GM21515 (cell line): ENCODE results near the gene ADARB2.

Experiments
- ATAC-seq: cut with Tn5 transposase; IDR thresholded peaks from one replicate; pipeline ENCODE4 v1.9.1; 2021; ENCODE audit not compliant: unreplicated experiment

The ADARB2 gene

GRCh38 chr10:1573981-1574380 is 163.3 kb downstream of the ADARB2 start:
- no peak for ATAC-seq

- ATAC-seq: no peak
Measured at GRCh38 chr10:1573334-1573969, 163.9 kb downstream of the ADARB2 start.

DNA sequence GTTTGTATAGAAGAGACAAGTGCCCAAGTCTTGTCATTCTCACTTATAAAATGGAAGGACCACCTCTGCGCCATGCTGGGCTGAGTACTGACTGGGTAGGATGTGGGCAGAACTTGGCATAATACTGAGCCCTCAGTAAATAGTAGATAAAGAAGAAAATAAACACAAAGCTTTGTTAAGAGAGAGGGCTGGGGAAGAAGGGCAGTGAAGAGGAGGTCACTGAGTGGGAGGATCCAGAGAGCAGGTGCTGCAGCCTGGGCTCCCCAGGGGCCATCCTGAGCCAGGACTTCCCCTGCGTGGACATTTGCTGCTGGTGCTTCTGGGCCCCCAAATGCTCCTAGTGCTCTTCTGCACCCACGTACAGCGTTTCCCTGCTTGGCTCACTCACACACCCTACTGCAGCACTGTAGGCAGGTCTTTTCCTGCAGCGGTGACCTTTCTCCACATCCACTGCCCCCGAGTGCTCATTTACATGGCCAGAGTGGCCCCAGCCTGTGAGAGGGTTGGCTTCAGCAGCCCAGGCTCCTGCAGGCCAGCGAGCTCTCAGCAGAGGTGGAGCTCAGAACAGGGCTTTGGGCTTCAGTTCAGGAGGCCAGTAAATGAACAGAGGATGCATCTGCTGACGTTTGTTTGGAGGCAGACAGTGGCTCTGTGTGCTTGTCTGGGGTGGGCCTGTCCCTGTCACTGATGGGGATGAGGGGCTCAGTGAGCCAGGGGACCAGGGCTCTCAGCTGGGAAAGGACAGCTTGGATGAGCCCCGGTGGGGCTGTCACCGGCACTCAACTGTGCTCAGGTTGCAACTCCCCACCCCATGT is 164.6 kb downstream of the ADARB2 start:
- no peak for ATAC-seq

DNA sequence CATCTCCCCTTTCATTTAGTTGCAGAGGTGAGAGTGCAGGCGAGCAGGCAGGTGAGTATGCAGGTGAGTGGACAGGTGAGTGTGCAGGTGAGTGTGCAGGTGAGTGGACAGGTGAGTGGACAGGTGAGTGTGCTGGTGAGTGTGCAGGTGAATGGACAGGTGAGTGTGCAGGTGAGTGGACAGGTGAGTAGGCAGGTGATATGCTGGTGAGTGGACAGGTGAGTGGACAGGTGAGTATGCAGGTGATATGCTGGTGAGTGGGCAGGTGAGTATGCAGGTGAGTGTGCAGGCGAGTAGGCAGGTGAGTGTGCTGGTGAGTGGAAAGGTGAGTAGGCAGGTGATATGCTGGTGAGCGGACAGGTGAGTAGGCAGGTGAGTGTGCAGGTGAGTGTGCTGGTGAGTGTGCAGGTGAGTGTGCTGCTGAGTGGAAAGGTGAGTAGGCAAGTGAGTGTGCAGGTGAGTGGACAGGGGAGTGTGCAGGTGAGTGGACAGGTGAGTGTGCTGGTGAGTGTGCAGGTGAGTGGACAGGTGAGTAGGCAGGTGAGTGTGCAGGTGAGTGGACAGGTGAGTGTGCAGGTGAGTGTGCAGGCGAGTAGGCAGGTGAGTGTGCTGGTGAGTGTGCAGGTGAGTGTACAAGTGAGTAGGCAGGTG is 165.6 kb downstream of the ADARB2 start:
- no peak for ATAC-seq

- ATAC-seq: no peak
Measured at GRCh38 chr10:1570416-1571051, 166.8 kb downstream of the ADARB2 start.

- ATAC-seq: no peak
Measured at GRCh38 chr10:1569208-1569607, 168.1 kb downstream of the ADARB2 start.

- no peak for ATAC-seq
Measured at GRCh38 chr10:1567742-1568495, 169.4 kb downstream of the ADARB2 start.

DNA sequence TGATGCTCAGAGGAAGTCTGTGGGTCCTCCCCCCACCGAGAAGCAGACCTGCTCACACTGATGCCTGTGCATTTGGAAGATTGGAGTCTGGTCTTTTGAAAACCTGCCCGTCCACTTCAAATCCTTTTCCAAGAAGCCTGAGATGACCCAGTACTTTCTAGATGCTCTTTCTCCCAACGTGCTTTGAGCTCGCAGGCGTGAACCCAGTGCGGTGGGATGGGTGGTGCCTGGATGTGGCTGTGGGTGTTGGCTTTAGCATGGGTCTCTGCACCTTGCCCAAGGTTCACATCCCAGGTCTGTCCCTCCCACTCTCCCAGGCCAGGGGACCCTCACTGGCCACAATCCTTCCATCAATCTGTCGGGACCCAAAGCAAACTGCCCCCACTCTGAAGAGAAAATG is 170.2 kb downstream of the ADARB2 start:
- ATAC-seq: no peak

DNA sequence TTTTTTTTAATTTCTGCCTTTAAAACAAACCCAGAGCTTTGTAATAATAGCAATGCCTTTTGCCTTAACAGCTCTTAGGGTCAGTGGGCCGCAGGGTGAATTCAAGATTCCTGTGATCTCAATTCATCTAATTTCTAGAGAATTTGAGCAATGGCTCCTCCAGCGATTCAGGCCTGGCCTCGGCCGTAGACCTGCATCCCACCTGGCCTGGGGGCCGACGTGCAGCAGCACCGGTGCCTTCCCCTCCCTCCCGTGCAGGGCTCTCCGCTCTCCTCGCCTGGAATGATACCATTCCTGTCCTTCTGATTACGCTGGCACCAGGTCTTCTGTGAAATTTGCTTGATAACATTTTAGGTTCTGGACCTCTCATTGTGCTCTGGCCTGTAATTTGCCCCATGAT is 172.5 kb downstream of the ADARB2 start:
- ATAC-seq: no peak

DNA sequence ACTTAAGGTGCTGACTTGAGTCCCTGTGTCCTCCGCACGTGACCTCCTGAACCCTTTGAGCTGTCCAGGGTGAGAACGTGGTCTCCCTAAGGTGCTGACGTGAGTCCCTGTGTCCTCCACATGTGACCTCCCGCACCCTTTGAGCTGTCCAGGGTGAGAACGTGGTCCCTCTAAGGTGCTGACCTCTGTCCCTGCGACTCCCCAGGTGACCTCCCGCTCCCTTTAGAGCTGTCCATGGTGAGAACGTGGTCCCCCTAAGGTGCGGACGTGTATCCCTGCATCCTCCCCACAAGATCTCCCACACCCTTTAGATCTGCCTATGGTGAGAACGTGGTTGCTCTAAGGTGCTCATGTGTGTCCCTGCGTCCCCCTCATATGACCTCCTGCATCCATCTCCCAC is 174.3 kb downstream of the ADARB2 start:
- no peak for ATAC-seq

DNA sequence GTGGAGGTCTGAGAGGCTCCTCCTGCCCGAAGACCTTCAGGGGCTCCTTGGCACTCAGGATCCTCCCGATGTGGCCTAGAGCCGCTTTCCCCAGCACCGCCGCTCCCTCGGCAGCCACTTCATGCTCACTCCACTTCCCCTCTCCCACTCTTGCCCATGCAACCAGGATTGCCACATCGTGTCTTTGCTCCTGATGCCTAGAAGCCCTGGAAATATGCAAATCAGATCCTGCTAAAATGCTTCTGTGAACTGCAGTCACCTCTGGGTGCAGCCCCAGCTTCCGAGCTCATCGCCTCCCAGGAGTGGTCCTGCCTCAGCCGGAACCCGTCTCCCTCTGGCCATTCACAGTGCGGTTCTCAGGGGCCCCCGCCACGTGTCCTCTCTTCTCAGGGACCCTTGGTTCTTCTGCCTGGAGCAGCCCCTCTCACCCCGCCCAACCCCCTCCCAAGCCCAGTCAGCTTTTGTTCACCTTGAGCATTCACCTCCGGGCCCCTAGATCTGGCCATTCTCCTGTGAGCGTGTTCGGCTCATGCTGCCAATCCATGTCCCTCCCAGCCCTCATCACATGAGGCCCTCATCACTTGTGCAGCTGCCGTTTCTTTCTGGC is 175.5 kb downstream of the ADARB2 start:
- no peak for ATAC-seq

- no peak for ATAC-seq
Measured at GRCh38 chr10:1560535-1561192, 176.7 kb downstream of the ADARB2 start.

- ATAC-seq: no peak
Measured at GRCh38 chr10:1559761-1560160, 177.6 kb downstream of the ADARB2 start.

DNA sequence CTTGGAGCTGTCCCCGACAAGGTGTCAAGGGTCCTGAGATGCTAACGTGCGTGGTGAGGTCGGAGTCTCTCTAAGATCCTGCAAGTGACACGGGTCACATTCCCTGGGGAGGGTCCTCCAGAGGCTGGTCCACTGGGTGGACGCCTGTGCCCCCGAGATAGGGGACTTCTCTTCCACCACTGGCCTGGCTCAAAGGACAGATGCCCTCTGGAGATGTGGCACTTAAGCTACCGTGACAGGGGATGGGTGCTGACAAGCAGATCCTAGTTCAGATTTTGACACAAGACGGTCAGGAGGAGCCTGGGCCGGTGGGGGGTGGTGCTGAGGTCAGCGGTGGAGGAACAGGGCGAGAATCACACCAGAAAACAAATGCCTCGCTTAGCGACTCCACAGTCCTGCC is 178.0 kb downstream of the ADARB2 start:
- no peak for ATAC-seq

DNA sequence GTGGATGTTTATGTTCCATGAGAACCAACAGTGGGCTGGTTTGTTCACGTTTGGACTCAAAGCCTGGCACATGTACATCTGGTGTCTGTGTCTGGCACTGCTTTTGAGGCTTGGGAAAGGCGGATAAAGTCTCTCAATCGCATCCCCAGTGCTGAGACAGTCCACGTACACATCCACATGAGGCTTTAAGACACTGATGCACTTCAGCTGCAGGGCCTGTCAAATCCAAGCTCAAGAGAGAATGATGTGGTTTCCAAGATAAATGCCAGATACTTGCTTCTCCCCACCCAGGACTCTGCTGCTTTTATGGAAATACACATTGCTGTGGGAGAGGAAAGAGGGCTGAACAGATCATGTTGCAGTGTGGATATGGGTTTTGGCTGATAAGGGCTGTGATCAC is 178.4 kb downstream of the ADARB2 start:
- ATAC-seq: no peak

GRCh38 chr10:1557081-1557480 is 180.2 kb downstream of the ADARB2 start:
- no peak for ATAC-seq

- no peak for ATAC-seq
Measured at GRCh38 chr10:1556496-1556895, 180.8 kb downstream of the ADARB2 start.

- ATAC-seq: no peak
Measured at GRCh38 chr10:1553951-1554350, 183.4 kb downstream of the ADARB2 start.

- ATAC-seq: no peak
Measured at GRCh38 chr10:1552881-1553670, 184.2 kb downstream of the ADARB2 start.
